Measurements from ENCODE around the gene CAD.

GRCh38 chr2:27174638-27175037 lies 42.5 kb upstream of the CAD start:
- no peak for TF ChIP-seq SRF (IDR thresholded peaks at IDR 0.05; ENCODE audit: low read depth)
- TF ChIP-seq CTCF (IDR thresholded peaks at IDR 0.05 in 2 of 3, conservative IDR thresholded peaks at IDR 0.05 in 1 of 3; ENCODE audit: borderline replicate concordance in 1 of 3, insufficient read depth in 1 of 3, low read depth in 2 of 3, low read length in 2 of 3), result no peak
- no peak for TF ChIP-seq POLR2AphosphoS5 (IDR thresholded peaks at IDR 0.05; ENCODE audit: low read depth, low read length)
- no peak for TF ChIP-seq EGR1 (IDR thresholded peaks at IDR 0.05; ENCODE audit: low read depth)
- no peak for TF ChIP-seq POLR2A (IDR thresholded peaks at IDR 0.05; ENCODE audit: borderline replicate concordance, extremely low read depth, insufficient read depth, insufficient read length)

Measured in HCT116 (cell line).